ENCODE measurements around the gene FMN2.
A peak's percentile ranks its signal among the peaks of the same experiment; 100 is the strongest.

GRCh38 chr1:240111558-240111957, 19.9 kb downstream of the FMN2 start:
- peak in 1 of 6 experiments; percentile 28 for TF ChIP-seq CTCF (IDR thresholded peaks at IDR 0.05)
- no peak for TF ChIP-seq POLR2A (IDR thresholded peaks at IDR 0.05)

All from Peyer's patch (tissue), 4 donors.